Heart left ventricle (tissue), 13 donors: Measurements from ENCODE around the gene PPIA.

ENCODE experiments used
- CTCF ChIP-seq, 12 donors: fragments of 200-600 bp; sonication (generic) in 4 of 12; IDR thresholded peaks; one replicate each; pipeline versions ENCODE4 v1.5.0 to v1.8.0; 2018 to 2022; ENCODE audit warnings: antibody characterized with exemption in 12 of 12, mild to moderate bottlenecking in 5 of 12
- POLR2A ChIP-seq, 2 donors: fragments of 450-650 bp; IDR thresholded peaks; one replicate each; pipeline ENCODE4 v1.6.1; 2017; ENCODE audit warnings: antibody characterized with exemption in 2 of 2, mild to moderate bottlenecking in 2 of 2, moderate library complexity in 2 of 2
- donor health status: ischemic (EF 13 %, LVEDD 7.1; RV severe dilation, severe dysfunction).
- donor health status: DM: no; HTN: yes; CAD: no.
- donor health status: DM: no; HTN: no; CAD: no.
- donor health status: ischemic (EF 25% LVEDD 6.9; RV normal size, moderate dysfunction).
- donor health status: ischemic (EF 25% LVEDD 5.7; RV mildly dilated, moderate dysfunction).
- donor health status: ischemic (EF 35%, LVEDD 5.7; RV mildly dilated, moderate dysfunction).
- donor health status: nonischemic (EF 11% LVEDD 7.7; RV severe dilation, severe dysfunction).
- donor health status: DM: yes; HTN: yes; CAD: no.
- donor health status: PGD.
- donor health status: ischemic (EF 29% LVEDD 5.4; RV normal size, mild dysfunction).
- donor health status: nonischemic (EF 23%, LVEDD 6.1; RV moderate dilation, normal function).

GRCh38 chr7:44811571-44811970, 15.1 kb downstream of the PPIA start:
- TF ChIP-seq POLR2A (IDR thresholded peaks at IDR 0.05) (no peak), CTCF (IDR thresholded peaks at IDR 0.05) (no peak)
